HEK293 (cell line): ENCODE results near the gene ZNF121.

ENCODE experiments used
- EGR2 ChIP-seq: fragments of 450-650 bp; formaldehyde crosslinking; IDR thresholded peaks from 2 replicates; pipeline ENCODE4 v1.5.1; 2016; ENCODE audit warnings: low read depth, missing biosample characterization, missing genetic modification characterization
- KLF7 ChIP-seq: fragments of 450-650 bp; formaldehyde crosslinking; IDR thresholded peaks from 2 replicates; pipeline ENCODE4 v1.5.1; 2016; ENCODE audit warnings: missing biosample characterization, missing genetic modification characterization, borderline replicate concordance
- KLF9 ChIP-seq: fragments of 450-650 bp; formaldehyde crosslinking; IDR thresholded peaks from 2 replicates; pipeline ENCODE4 v1.5.1; 2016; ENCODE audit warnings: missing biosample characterization, missing genetic modification characterization, low read depth
- OVOL3 ChIP-seq: fragments of 450-650 bp; formaldehyde crosslinking; IDR thresholded peaks from 2 replicates; pipeline ENCODE4 v1.5.1; 2016; ENCODE audit warnings: missing biosample characterization, missing genetic modification characterization
- SP7 ChIP-seq: fragments of 450-650 bp; formaldehyde crosslinking; IDR thresholded peaks from 2 replicates; pipeline ENCODE4 v1.5.1; 2016; ENCODE audit warnings: missing biosample characterization, missing genetic modification characterization
- YY1 ChIP-seq: fragments of 450-650 bp; formaldehyde crosslinking; IDR thresholded peaks from 2 replicates; pipeline ENCODE4 v1.5.1; 2018; ENCODE audit warnings: missing biosample characterization, missing genetic modification characterization
- YY2 ChIP-seq: fragments of 450-650 bp; formaldehyde crosslinking; IDR thresholded peaks from 2 replicates; pipeline ENCODE4 v1.5.1; 2016; ENCODE audit warnings: missing biosample characterization, missing genetic modification characterization
- ZBTB8A ChIP-seq: fragments of 450-650 bp; formaldehyde crosslinking; IDR thresholded peaks from 2 replicates; pipeline ENCODE4 v1.5.1; 2016; ENCODE audit warnings: missing biosample characterization, missing genetic modification characterization
- ZEB2 ChIP-seq: fragments of 450-650 bp; formaldehyde crosslinking; IDR thresholded peaks from 2 replicates; pipeline ENCODE4 v1.5.1; 2016; ENCODE audit warnings: missing biosample characterization, missing genetic modification characterization
- ZFP69B ChIP-seq: fragments of 450-650 bp; formaldehyde crosslinking; IDR thresholded peaks from 2 replicates; pipeline ENCODE4 v1.5.1; 2016; ENCODE audit warnings: missing biosample characterization, missing genetic modification characterization
- ZNF112 ChIP-seq: fragments of 450-650 bp; formaldehyde crosslinking; IDR thresholded peaks from 2 replicates; pipeline ENCODE4 v1.5.0; 2017; ENCODE audit warnings: missing biosample characterization, missing genetic modification characterization
- ZNF248 ChIP-seq: fragments of 450-650 bp; formaldehyde crosslinking; IDR thresholded peaks from 2 replicates; pipeline ENCODE4 v1.5.1; 2017; ENCODE audit warnings: missing biosample characterization, missing genetic modification characterization
- ZNF274 ChIP-seq, 2 experiments: fragments of 200-500 bp in 1 of 2; fragments of 450-650 bp in 1 of 2; sonication (Bioruptor generic) in 1 of 2; formaldehyde crosslinking in 1 of 2; IDR thresholded peaks; 2 replicates each; pipeline versions ENCODE4 v1.5.1 to v1.6.1; 2014 to 2016; ENCODE audit warnings: borderline replicate concordance in 1 of 2, inconsistent platforms in 1 of 2, low read length in 1 of 2, missing biosample characterization in 1 of 2, missing genetic modification characterization in 1 of 2
- ZNF292 ChIP-seq: fragments of 450-650 bp; formaldehyde crosslinking; IDR thresholded peaks from 2 replicates; pipeline ENCODE4 v1.5.1; 2016; ENCODE audit warnings: low read depth, missing biosample characterization, missing genetic modification characterization, borderline replicate concordance
- ZNF324 ChIP-seq: fragments of 450-650 bp; formaldehyde crosslinking; IDR thresholded peaks from 2 replicates; pipeline ENCODE4 v1.5.1; 2016; ENCODE audit warnings: missing biosample characterization, missing genetic modification characterization
- ZNF48 ChIP-seq: fragments of 450-650 bp; formaldehyde crosslinking; IDR thresholded peaks from 2 replicates; pipeline ENCODE4 v1.5.1; 2016; ENCODE audit warnings: missing biosample characterization, missing genetic modification characterization
- ZNF544 ChIP-seq: fragments of 450-650 bp; formaldehyde crosslinking; IDR thresholded peaks from 2 replicates; pipeline ENCODE4 v1.5.0; 2017; ENCODE audit warnings: missing biosample characterization, missing genetic modification characterization
- ZNF629 ChIP-seq: fragments of 450-650 bp; formaldehyde crosslinking; IDR thresholded peaks from 2 replicates; pipeline ENCODE4 v1.5.1; 2017; ENCODE audit warnings: missing biosample characterization, missing genetic modification characterization
- ZNF660 ChIP-seq: fragments of 450-650 bp; IDR thresholded peaks from 2 replicates; pipeline ENCODE4 v1.5.1; 2018; ENCODE audit warnings: missing biosample characterization, mild to moderate bottlenecking, missing genetic modification characterization
- TF ChIP-seq, protein P1 (sequence below): fragments of 450-650 bp; formaldehyde crosslinking; IDR thresholded peaks from 2 replicates; pipeline ENCODE4 v1.5.1; 2016; ENCODE audit warnings: missing biosample characterization, missing genetic modification characterization
- TF ChIP-seq, protein P2 (sequence below): fragments of 450-650 bp; IDR thresholded peaks from 2 replicates; pipeline ENCODE4 v1.5.1; 2018; ENCODE audit warnings: missing biosample characterization, missing genetic modification characterization
- TF ChIP-seq, protein P3 (sequence below): fragments of 450-650 bp; formaldehyde crosslinking; IDR thresholded peaks from 2 replicates; pipeline ENCODE4 v1.5.1; 2016; ENCODE audit warnings: missing biosample characterization, missing genetic modification characterization
- TF ChIP-seq, protein P4 (sequence below): fragments of 450-650 bp; formaldehyde crosslinking; IDR thresholded peaks from 2 replicates; pipeline ENCODE4 v1.5.1; 2016; ENCODE audit warnings: missing biosample characterization, missing genetic modification characterization

Gene ZNF121

DNA sequence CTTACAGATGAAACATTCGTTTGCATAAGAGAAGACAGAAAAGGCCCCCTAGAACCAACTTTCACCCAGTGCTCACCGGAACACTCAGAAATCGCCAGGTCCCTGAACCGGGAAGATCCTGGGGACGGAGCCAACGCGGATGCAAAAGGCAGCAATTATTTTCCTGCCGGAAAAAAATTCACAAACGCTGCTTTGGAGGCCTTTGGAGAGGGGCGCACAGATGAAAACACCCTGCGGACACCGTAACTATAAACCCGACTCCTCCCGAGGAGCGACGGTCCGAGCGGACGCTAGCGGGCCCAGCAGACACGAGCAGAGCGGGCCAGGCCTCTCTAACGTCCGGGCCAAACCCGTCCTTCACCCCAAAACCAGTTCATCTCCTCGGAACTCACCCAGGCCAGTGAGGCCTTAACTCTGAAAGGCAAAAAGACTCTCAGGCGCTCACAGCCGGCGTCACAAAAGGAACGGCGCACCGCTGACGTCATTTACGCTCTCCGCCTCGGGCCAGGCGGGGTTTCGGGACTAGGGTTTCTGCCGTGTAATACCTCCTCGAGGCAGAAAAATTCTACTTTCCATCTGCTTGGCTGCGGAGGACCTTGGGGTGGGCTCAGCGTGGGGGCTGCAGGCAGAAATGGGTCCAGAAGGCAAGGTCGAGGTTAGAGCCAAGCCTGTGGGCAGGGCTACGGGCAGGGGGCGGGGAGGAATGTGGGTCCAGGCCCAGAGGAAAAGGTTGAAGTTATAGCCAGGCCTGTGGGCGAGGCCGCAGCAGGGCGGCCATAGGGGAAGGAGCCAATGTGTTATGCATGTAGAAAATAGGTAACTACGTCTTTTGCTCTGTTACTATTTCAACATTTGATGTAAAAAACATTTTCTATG is 45.9 kb downstream of the ZNF121 start, which contains the start of gene ZNF426 (continued):
- TF ChIP-seq SP7: peak; percentile 58; the same call in 1 of the 2 replicates
- no peak for TF ChIP-seq ZNF292
- TF ChIP-seq, protein P1, sequence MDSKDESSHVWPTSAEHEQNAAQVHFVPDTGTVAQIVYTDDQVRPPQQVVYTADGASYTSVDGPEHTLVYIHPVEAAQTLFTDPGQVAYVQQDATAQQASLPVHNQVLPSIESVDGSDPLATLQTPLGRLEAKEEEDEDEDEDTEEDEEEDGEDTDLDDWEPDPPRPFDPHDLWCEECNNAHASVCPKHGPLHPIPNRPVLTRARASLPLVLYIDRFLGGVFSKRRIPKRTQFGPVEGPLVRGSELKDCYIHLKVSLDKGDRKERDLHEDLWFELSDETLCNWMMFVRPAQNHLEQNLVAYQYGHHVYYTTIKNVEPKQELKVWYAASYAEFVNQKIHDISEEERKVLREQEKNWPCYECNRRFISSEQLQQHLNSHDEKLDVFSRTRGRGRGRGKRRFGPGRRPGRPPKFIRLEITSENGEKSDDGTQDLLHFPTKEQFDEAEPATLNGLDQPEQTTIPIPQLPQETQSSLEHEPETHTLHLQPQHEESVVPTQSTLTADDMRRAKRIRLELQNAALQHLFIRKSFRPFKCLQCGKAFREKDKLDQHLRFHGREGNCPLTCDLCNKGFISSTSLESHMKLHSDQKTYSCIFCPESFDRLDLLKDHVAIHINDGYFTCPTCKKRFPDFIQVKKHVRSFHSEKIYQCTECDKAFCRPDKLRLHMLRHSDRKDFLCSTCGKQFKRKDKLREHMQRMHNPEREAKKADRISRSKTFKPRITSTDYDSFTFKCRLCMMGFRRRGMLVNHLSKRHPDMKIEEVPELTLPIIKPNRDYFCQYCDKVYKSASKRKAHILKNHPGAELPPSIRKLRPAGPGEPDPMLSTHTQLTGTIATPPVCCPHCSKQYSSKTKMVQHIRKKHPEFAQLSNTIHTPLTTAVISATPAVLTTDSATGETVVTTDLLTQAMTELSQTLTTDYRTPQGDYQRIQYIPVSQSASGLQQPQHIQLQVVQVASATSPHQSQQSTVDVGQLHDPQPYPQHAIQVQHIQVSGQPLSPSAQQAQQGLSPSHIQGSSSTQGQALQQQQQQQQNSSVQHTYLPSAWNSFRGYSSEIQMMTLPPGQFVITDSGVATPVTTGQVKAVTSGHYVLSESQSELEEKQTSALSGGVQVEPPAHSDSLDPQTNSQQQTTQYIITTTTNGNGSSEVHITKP (tag by site-specific recombination): no peak
- TF ChIP-seq ZNF248 (tag by site-specific recombination): no peak
- peak; percentile 39; the same call in 1 of the 2 replicates for TF ChIP-seq KLF9 (tag by site-specific recombination)
- TF ChIP-seq ZNF660: 0 out of 2 replicates have a peak, but pooled peaks have one; percentile 39
- TF ChIP-seq, protein P2, sequence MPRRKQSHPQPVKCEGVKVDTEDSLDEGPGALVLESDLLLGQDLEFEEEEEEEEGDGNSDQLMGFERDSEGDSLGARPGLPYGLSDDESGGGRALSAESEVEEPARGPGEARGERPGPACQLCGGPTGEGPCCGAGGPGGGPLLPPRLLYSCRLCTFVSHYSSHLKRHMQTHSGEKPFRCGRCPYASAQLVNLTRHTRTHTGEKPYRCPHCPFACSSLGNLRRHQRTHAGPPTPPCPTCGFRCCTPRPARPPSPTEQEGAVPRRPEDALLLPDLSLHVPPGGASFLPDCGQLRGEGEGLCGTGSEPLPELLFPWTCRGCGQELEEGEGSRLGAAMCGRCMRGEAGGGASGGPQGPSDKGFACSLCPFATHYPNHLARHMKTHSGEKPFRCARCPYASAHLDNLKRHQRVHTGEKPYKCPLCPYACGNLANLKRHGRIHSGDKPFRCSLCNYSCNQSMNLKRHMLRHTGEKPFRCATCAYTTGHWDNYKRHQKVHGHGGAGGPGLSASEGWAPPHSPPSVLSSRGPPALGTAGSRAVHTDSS (tag by site-specific recombination): no peak
- peak; percentile 43 for TF ChIP-seq ZBTB8A
- TF ChIP-seq ZNF274 (IDR thresholded peaks at IDR 0.05; ENCODE audit: low read length): no peak
- TF ChIP-seq ZNF274 (tag by site-specific recombination; IDR thresholded peaks at IDR 0.05; ENCODE audit: borderline replicate concordance): no peak
- TF ChIP-seq, protein P3, sequence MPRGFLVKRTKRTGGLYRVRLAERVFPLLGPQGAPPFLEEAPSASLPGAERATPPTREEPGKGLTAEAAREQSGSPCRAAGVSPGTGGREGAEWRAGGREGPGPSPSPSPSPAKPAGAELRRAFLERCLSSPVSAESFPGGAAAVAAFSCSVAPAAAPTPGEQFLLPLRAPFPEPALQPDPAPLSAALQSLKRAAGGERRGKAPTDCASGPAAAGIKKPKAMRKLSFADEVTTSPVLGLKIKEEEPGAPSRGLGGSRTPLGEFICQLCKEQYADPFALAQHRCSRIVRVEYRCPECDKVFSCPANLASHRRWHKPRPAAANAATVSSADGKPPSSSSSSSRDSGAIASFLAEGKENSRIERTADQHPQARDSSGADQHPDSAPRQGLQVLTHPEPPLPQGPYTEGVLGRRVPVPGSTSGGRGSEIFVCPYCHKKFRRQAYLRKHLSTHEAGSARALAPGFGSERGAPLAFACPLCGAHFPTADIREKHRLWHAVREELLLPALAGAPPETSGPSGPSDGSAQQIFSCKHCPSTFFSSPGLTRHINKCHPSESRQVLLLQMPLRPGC: 0 out of 2 replicates have a peak, but pooled peaks have one; percentile 40
- no peak for TF ChIP-seq ZNF544 (tag by site-specific recombination)
- no peak for TF ChIP-seq OVOL3 (tag by site-specific recombination)
- no peak for TF ChIP-seq ZNF48 (tag by site-specific recombination)
- TF ChIP-seq ZNF112 (tag by site-specific recombination): no peak
- TF ChIP-seq YY1 (tag by site-specific recombination): peak; percentile 42; the same call in 1 of the 2 replicates
- no peak for TF ChIP-seq KLF7
- TF ChIP-seq, protein P4, sequence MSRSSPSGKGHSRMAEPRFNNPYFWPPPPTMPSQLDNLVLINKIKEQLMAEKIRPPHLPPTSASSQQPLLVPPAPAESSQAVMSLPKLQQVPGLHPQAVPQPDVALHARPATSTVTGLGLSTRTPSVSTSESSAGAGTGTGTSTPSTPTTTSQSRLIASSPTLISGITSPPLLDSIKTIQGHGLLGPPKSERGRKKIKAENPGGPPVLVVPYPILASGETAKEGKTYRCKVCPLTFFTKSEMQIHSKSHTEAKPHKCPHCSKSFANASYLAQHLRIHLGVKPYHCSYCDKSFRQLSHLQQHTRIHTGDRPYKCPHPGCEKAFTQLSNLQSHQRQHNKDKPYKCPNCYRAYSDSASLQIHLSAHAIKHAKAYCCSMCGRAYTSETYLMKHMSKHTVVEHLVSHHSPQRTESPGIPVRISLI: 0 out of 2 replicates have a peak, but pooled peaks have one; percentile 14
- no peak for TF ChIP-seq YY2 (tag by site-specific recombination)
- peak; percentile 64 for TF ChIP-seq EGR2 (tag by site-specific recombination)
- TF ChIP-seq ZFP69B (tag by site-specific recombination): peak; percentile 63; the same call in 1 of the 2 replicates
- TF ChIP-seq ZEB2 (tag by site-specific recombination): peak; percentile 26; the same call in 1 of the 2 replicates
- peak; percentile 98 for TF ChIP-seq ZNF629 (tag by site-specific recombination)
- peak; percentile 87 for TF ChIP-seq ZNF324 (tag by site-specific recombination)
- TF ChIP-seq, all 188 proteins: peak for 39
